SU-DHL-6 (cell line): Measurements from ENCODE around the gene MPO.

Source experiments
- H2AFZ ChIP-seq: fragments of 200-600 bp; sonication (generic); 2 replicates; pipeline ENCODE4 v1.6.1; 2014; ENCODE audit warnings: low read depth, mild to moderate bottlenecking, moderate library complexity, mixed read lengths, antibody characterized with exemption, low read length; ENCODE audit not compliant: severe bottlenecking
- H3F3A ChIP-seq: fragments of 200-600 bp; shearing (Covaris generic); 2 replicates; pipeline ENCODE4 v1.6.0; 2016; ENCODE audit warnings: antibody characterized with exemption, mild to moderate bottlenecking; ENCODE audit not compliant: insufficient read depth
- H3K27ac ChIP-seq: fragments of 200-600 bp; sonication (generic); 2 replicates; pipeline ENCODE4 v1.5.1; 2016; ENCODE audit warnings: low read depth, mild to moderate bottlenecking, low read length, moderate library complexity, mixed read lengths
- H3K27me3 ChIP-seq: fragments of 200-600 bp; sonication (generic), shearing (Covaris generic); 2 replicates; pipeline ENCODE4 v1.6.0; 2014; ENCODE audit warnings: mild to moderate bottlenecking, low read length
- H3K36me3 ChIP-seq: fragments of 200-600 bp; sonication (generic); 2 replicates; pipeline ENCODE4 v1.6.1; 2014; ENCODE audit warnings: mild to moderate bottlenecking, low read length, mixed read lengths
- H3K4me2 ChIP-seq: fragments of 300-600, 200-600 bp; shearing (Covaris generic), sonication (generic); 2 replicates; pipeline ENCODE4 v1.6.0; 2014; ENCODE audit warnings: low read length, low read depth, mild to moderate bottlenecking; ENCODE audit not compliant: poor library complexity, severe bottlenecking
- H3K4me3 ChIP-seq: fragments of 200-600 bp; sonication (generic); 2 replicates; pipeline ENCODE4 v1.5.1; 2014; ENCODE audit warnings: antibody characterized with exemption, low read length, mild to moderate bottlenecking, mixed read lengths; ENCODE audit not compliant: insufficient read depth, poor library complexity, severe bottlenecking
- H3K79me2 ChIP-seq: fragments of 200-600 bp; sonication (generic); 2 replicates; pipeline ENCODE4 v1.6.1; 2014; ENCODE audit warnings: mild to moderate bottlenecking, low read length, moderate library complexity; ENCODE audit not compliant: insufficient read depth
- H3K9ac ChIP-seq: fragments of 200-600 bp; sonication (generic); 2 replicates; pipeline ENCODE4 v1.7.0; 2014; ENCODE audit warnings: mild to moderate bottlenecking, low read length
- H3K9me2 ChIP-seq: fragments of 200-600 bp; sonication (generic); replicated peaks from 2 replicates; pipeline ENCODE4 v1.6.1; 2014; ENCODE audit warnings: low read length; ENCODE audit not compliant: insufficient read depth
- H3K9me3 ChIP-seq: fragments of 200-600 bp; sonication (generic); 2 replicates; pipeline ENCODE4 v1.6.1; 2014; ENCODE audit warnings: low read length, mixed read lengths; ENCODE audit not compliant: insufficient read depth
- H4K20me1 ChIP-seq: fragments of 200-600 bp; sonication (generic); 2 replicates; pipeline ENCODE4 v1.6.1; 2014; ENCODE audit warnings: low read depth, mild to moderate bottlenecking, antibody characterized with exemption, low read length, moderate library complexity, mixed read lengths
- CTCF ChIP-seq: fragments of 200-600 bp; sonication (generic); IDR thresholded peaks from one replicate; pipeline ENCODE4 v1.5.1; 2017; ENCODE audit warnings: antibody characterized with exemption, mild to moderate bottlenecking, low read length, moderate library complexity; ENCODE audit not compliant: insufficient read depth, poor library complexity, severe bottlenecking
- EZH2phosphoT487 ChIP-seq: fragments of 200-600 bp; sonication (generic), shearing (Covaris generic); conservative IDR thresholded peaks from 2 replicates; pipeline ENCODE4 v1.6.1; 2018; ENCODE audit warnings: mild to moderate bottlenecking, antibody characterized with exemption, low read length, moderate library complexity, mixed read lengths

Gene MPO

GRCh38 chr17:58321571-58322525 lies 41.1 kb upstream of the MPO start:
- H3K27me3 ChIP-seq = no peaks in the 10 kb centered on the region
- no peaks in the 10 kb centered on the region for H3K9me3 ChIP-seq
- no peak overlapping the region for H3K4me3 ChIP-seq
- no peaks in the 10 kb centered on the region for H4K20me1 ChIP-seq
- no peak overlapping the region for H3K27ac ChIP-seq
- H2AFZ ChIP-seq = no peak overlapping the region
- H3K4me2 ChIP-seq = no peak overlapping the region
- peaks cover 5% of the 10 kb centered on the region; the same call in 1 of the 2 replicates for H3F3A ChIP-seq
- H3K79me2 ChIP-seq = no peaks in the 10 kb centered on the region
- H3K9me2 ChIP-seq = no peaks in the 10 kb centered on the region
- TF ChIP-seq EZH2phosphoT487 (no peak), CTCF (no peak)
- no peaks in the 10 kb centered on the region for H3K36me3 ChIP-seq
- no peak overlapping the region for H3K9ac ChIP-seq

GRCh38 chr17:58320570-58321323 lies 40.0 kb upstream of the MPO start:
- H3K4me2 ChIP-seq = no peak overlapping the region
- no peak overlapping the region for H3K4me3 ChIP-seq
- no peak overlapping the region for H3K27ac ChIP-seq
- no peaks in the 10 kb centered on the region for H3K9me3 ChIP-seq
- TF ChIP-seq EZH2phosphoT487 (no peak), CTCF (no peak)
- no peaks in the 10 kb centered on the region for H3K79me2 ChIP-seq
- no peaks in the 10 kb centered on the region for H3F3A ChIP-seq
- no peak overlapping the region for H3K9ac ChIP-seq
- no peak overlapping the region for H2AFZ ChIP-seq
- no peaks in the 10 kb centered on the region for H3K36me3 ChIP-seq
- H3K27me3 ChIP-seq = no peaks in the 10 kb centered on the region
- no peaks in the 10 kb centered on the region for H4K20me1 ChIP-seq
- no peaks in the 10 kb centered on the region for H3K9me2 ChIP-seq

GRCh38 chr17:58320163-58320558 lies 39.4 kb upstream of the MPO start:
- Histone ChIP-seq H3K9ac (no peak overlapping the region), H3K4me2 (no peak overlapping the region), H3K9me3 (no peaks in the 10 kb centered on the region), H3K36me3 (no peaks in the 10 kb centered on the region), H3K79me2 (no peaks in the 10 kb centered on the region), H3K27ac (no peak overlapping the region), H3K9me2 (no peaks in the 10 kb centered on the region), H3K27me3 (no peaks in the 10 kb centered on the region), H4K20me1 (no peaks in the 10 kb centered on the region), H3K4me3 (no peak overlapping the region), H2AFZ (no peak overlapping the region), H3F3A (no peaks in the 10 kb centered on the region)
- no peak for TF ChIP-seq CTCF
- TF ChIP-seq EZH2phosphoT487 = no peak
